Epithelial cell of prostate (primary cell): Measurements from ENCODE around the gene SOS1.
"Not testable (repeated sequence)": the region's sequence is repeated elsewhere in the genome, so short reads cannot be mapped to it uniquely, and the experiment has no call there.

Experiments used
- DNase-seq: peaks from one replicate; pipeline ENCODE4 v3.0.0-alpha.2; 2011; ENCODE audit warnings: low read depth, low spot score
- H3K27ac ChIP-seq: fragments of 450-650 bp; 2 replicates; pipeline ENCODE4 v1.5.1; 2017; ENCODE audit warnings: mild to moderate bottlenecking

Gene SOS1

GRCh38 chr2:39139511-39140237 is 18.8 kb upstream of the SOS1 start:
- no peak overlapping the region for H3K27ac ChIP-seq
- no peak for DNase-seq

- DNase-seq, result no peak
- H3K27ac ChIP-seq, result no peak overlapping the region
Observed at GRCh38 chr2:39138837-39139211, 18.0 kb upstream of the SOS1 start.

- not testable (repeated sequence) for H3K27ac ChIP-seq, DNase-seq
Observed at GRCh38 chr2:39138187-39138836, 17.5 kb upstream of the SOS1 start.

- DNase-seq, result no peak
- H3K27ac ChIP-seq, result no peak overlapping the region
Observed at GRCh38 chr2:39136799-39137198, 15.9 kb upstream of the SOS1 start.

GRCh38 chr2:39135690-39136259 is 14.9 kb upstream of the SOS1 start:
- no peak overlapping the region for H3K27ac ChIP-seq
- no peak for DNase-seq

- DNase-seq, result no peak
- no peak overlapping the region for H3K27ac ChIP-seq
Observed at GRCh38 chr2:39133215-39133851, 12.5 kb upstream of the SOS1 start.

GRCh38 chr2:39128919-39129391 is 8.1 kb upstream of the SOS1 start:
- peak overlapping the region; percentile 75 for H3K27ac ChIP-seq
- DNase-seq, result peak; percentile 73

- DNase-seq, result peak; percentile 80
- H3K27ac ChIP-seq, result peak overlapping the region; percentile 75
Observed at GRCh38 chr2:39127973-39128372, 7.1 kb upstream of the SOS1 start.

- DNase-seq, result no peak
Observed at GRCh38 chr2:39124746-39125057, 3.9 kb upstream of the SOS1 start.

GRCh38 chr2:39124000-39124745 is 3.3 kb upstream of the SOS1 start:
- peak overlapping the region; percentile 72 for H3K27ac ChIP-seq
- DNase-seq, result peak; percentile 78

More at GRCh38 chr2:39124746-39125057, 3.9 kb upstream of the SOS1 start:
- peak overlapping the region; percentile 72 for H3K27ac ChIP-seq

- peak overlapping the region; percentile 72 for H3K27ac ChIP-seq
Observed at GRCh38 chr2:39123436-39123999, 2.7 kb upstream of the SOS1 start.

GRCh38 chr2:39121523-39122063 is 742 bp upstream of the SOS1 start:
- peak overlapping the region; percentile 91 for H3K27ac ChIP-seq
- DNase-seq, result no peak

More at GRCh38 chr2:39123436-39123999, 2.7 kb upstream of the SOS1 start:
- DNase-seq, result no peak

GRCh38 chr2:39120521-39120770 is 405 bp downstream of the SOS1 start:
- DNase-seq, result no peak
- H3K27ac ChIP-seq, result peak overlapping the region; percentile 91

GRCh38 chr2:39119732-39120520 is 925 bp downstream of the SOS1 start:
- H3K27ac ChIP-seq, result peak overlapping the region; percentile 91
- DNase-seq, result no peak

GRCh38 chr2:39118786-39119499 is 1.9 kb downstream of the SOS1 start:
- no peak for DNase-seq
- no peak overlapping the region for H3K27ac ChIP-seq

- no peak overlapping the region for H3K27ac ChIP-seq
- DNase-seq, result no peak
Observed at GRCh38 chr2:39115556-39115955, 5.3 kb downstream of the SOS1 start.

GRCh38 chr2:39114771-39115170 is 6.1 kb downstream of the SOS1 start:
- H3K27ac ChIP-seq, result peak overlapping the region; percentile 18
- DNase-seq, result no peak

GRCh38 chr2:39109537-39109936 is 11.3 kb downstream of the SOS1 start:
- DNase-seq, result no peak
- H3K27ac ChIP-seq, result no peak overlapping the region

- no peak overlapping the region for H3K27ac ChIP-seq
- DNase-seq, result no peak
Observed at GRCh38 chr2:39108377-39108776, 12.5 kb downstream of the SOS1 start.
